NOMO-1 (cell line): ENCODE measurements around the gene SPAG9.

Experiments
- DNase-seq, 2 experiments: peaks; one replicate each; lab custom pipeline; 2025; ENCODE audit not compliant: unreplicated experiment in 2 of 2; lab: John Stamatoyannopoulos, UW

SPAG9 gene

GRCh38 chr17:50995668-50996067 is 125.0 kb downstream of the SPAG9 start:
- DNase-seq = no peak

GRCh38 chr17:50993544-50993943 is 127.1 kb downstream of the SPAG9 start:
- DNase-seq = no peak

- no peak for DNase-seq
Observed at GRCh38 chr17:50989149-50989548, 131.5 kb downstream of the SPAG9 start.

- no peak for DNase-seq
Observed at GRCh38 chr17:50988427-50988826, 132.2 kb downstream of the SPAG9 start.

- no peak for DNase-seq
Observed at GRCh38 chr17:50986989-50987660, 133.5 kb downstream of the SPAG9 start.

GRCh38 chr17:50981279-50981678 is 139.4 kb downstream of the SPAG9 start:
- DNase-seq = no peak

GRCh38 chr17:50979524-50979927 is 141.1 kb downstream of the SPAG9 start:
- DNase-seq = no peak

- no peak for DNase-seq
Observed at GRCh38 chr17:50977487-50978159, 143.0 kb downstream of the SPAG9 start.

- DNase-seq = peak in 1 of 2 experiments; percentile 7
Observed at GRCh38 chr17:50976951-50977472, 143.7 kb downstream of the SPAG9 start.

- DNase-seq = no peak
Observed at GRCh38 chr17:50973557-50974494, 146.8 kb downstream of the SPAG9 start.

- DNase-seq = no peak
Observed at GRCh38 chr17:50972577-50972976, 148.1 kb downstream of the SPAG9 start.

GRCh38 chr17:50967795-50968194 is 152.9 kb downstream of the SPAG9 start:
- no peak for DNase-seq

GRCh38 chr17:50966163-50966666 is 154.5 kb downstream of the SPAG9 start:
- no peak for DNase-seq

- DNase-seq = peak in 1 of 2 experiments; percentile 24
Observed at GRCh38 chr17:50963139-50963538, 157.5 kb downstream of the SPAG9 start.

GRCh38 chr17:50961282-50962220 is 159.1 kb downstream of the SPAG9 start:
- DNase-seq = no peak

GRCh38 chr17:50959341-50959740 is 161.3 kb downstream of the SPAG9 start:
- DNase-seq = no peak

- DNase-seq = no peak
Observed at GRCh38 chr17:50957600-50958575, 162.8 kb downstream of the SPAG9 start.

- DNase-seq = peak; percentile 22 to 63
Observed at GRCh38 chr17:50956750-50957523, 163.7 kb downstream of the SPAG9 start.
